ENCODE measurements around the gene FBLN7.
A peak's percentile ranks its signal among the peaks of the same experiment; 100 is the strongest.
"Not testable (repeated sequence)": the region's sequence is repeated elsewhere in the genome, so short reads cannot be mapped to it uniquely, and the experiment has no call there.

Gene FBLN7

DNA sequence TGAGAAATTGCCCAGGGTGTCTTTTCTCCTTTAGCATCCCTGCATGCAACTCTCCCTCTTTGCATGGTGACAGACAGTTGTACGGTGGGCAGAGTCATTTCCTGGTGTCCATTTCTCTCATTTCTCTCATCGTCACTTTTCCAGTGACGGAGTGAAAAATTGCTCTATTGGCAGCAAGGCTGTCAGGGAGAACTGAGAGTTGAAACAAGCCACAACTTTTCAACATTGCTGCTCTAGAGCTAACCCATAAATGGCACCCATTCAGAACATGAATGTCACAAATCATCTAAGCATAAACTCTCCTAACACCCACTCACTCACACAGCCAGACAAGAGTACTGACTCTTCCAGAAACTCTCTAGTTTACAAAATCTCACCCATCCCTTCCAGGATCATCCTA is 61.0 kb downstream of the FBLN7 start:
- no peak overlapping the region for H3K4me3 ChIP-seq (ENCODE audit: low read depth, low read length)
- DNase-seq (ENCODE audit: low read depth) = peak; percentile 12
- TF ChIP-seq CTCF (IDR thresholded peaks at IDR 0.05; ENCODE audit: insufficient read depth, low read depth, low read length, missing control alignments) = no peak

DNA sequence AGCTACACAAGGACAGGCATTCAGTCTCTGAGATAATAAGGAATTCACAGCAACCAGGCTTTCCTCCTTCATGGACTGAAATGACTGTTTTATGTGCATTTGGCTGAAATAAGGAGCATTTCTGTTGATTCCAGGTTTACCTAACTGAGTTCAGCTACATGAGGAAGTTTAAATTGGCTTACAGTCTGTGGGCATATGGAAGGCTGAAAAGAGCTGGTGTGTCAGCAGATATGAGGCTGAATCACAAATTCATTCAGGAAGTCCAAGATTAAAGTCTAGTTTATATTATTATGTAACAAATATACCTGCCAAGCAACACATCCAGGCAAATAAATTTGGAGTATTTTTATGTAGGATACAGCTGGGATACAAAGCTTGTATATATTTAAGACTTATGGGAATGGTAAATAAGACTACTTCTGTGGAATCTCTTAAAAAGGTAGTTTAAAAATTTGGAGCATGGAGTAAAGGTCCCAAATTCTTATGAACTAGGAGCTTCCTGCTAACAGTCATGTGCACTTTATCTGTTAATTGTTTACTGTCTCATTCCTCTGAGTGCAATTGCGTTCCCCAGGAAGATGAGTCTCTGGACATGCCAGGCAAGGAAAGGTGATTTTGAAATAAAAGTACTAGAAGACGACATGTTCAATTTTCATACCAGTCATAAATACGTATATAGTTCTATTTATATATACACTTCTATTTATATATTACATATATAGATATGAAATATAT is 63.7 kb downstream of the FBLN7 start:
- H3K4me3 ChIP-seq (ENCODE audit: low read depth, low read length) = no peak overlapping the region
- DNase-seq (ENCODE audit: low read depth) = no peak
- TF ChIP-seq CTCF (IDR thresholded peaks at IDR 0.05; ENCODE audit: insufficient read depth, low read depth, low read length, missing control alignments) = no peak

- no peak for DNase-seq (ENCODE audit: low read depth)
- TF ChIP-seq CTCF (IDR thresholded peaks at IDR 0.05; ENCODE audit: insufficient read depth, low read depth, low read length, missing control alignments) = no peak
- H3K4me3 ChIP-seq (ENCODE audit: low read depth, low read length) = no peak overlapping the region
Measured at GRCh38 chr2:112204411-112204810, 66.2 kb downstream of the FBLN7 start.

DNA sequence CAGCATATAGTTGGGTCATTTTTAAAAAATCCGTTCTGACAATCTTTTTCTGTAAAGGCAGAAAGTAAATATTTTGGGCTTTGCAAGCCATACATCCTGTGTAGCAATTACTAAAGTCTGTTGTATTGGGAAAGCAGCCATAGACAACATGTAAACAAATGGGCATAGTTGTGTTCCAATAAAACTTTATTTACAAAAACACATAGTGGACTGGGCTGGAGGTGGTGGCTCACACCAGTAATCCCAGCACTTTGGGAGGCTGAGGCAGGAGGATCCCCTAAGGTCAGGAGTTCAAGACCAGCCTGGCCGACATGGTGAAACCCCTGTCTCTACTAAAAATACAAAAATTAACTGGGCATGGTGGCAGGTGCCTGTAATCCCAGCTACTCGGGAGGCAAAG is 69.7 kb downstream of the FBLN7 start:
- H3K4me3 ChIP-seq (ENCODE audit: low read depth, low read length); DNase-seq (ENCODE audit: low read depth): not testable (repeated sequence)

- no peak for DNase-seq (ENCODE audit: low read depth)
- TF ChIP-seq CTCF (IDR thresholded peaks at IDR 0.05; ENCODE audit: insufficient read depth, low read depth, low read length, missing control alignments) = no peak
- H3K4me3 ChIP-seq (ENCODE audit: low read depth, low read length) = no peak overlapping the region
Measured at GRCh38 chr2:112216167-112216566, 78.0 kb downstream of the FBLN7 start.

DNA sequence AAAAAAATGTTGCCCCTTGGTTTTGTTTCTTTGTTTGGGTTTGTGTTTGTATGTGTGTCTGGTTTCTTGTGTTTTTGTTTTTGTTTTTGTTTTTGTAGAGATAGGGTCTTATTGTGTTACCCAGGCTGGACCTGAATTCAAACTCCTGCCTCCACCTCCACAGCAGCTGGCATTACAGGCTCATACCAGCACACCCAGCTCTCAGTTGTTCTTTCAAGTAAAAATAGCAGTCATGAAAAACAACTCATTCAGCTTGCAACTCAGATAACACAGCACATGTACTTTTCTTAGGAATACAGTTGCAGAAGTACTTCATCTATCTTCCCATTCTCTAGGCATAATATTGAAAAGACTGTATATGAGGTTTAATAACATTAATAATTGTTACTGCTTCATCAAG is 79.7 kb downstream of the FBLN7 start:
- no peak overlapping the region for H3K4me3 ChIP-seq (ENCODE audit: low read depth, low read length)
- no peak for TF ChIP-seq CTCF (IDR thresholded peaks at IDR 0.05; ENCODE audit: insufficient read depth, low read depth, low read length, missing control alignments)
- peak; percentile 7 for DNase-seq (ENCODE audit: low read depth)

DNA sequence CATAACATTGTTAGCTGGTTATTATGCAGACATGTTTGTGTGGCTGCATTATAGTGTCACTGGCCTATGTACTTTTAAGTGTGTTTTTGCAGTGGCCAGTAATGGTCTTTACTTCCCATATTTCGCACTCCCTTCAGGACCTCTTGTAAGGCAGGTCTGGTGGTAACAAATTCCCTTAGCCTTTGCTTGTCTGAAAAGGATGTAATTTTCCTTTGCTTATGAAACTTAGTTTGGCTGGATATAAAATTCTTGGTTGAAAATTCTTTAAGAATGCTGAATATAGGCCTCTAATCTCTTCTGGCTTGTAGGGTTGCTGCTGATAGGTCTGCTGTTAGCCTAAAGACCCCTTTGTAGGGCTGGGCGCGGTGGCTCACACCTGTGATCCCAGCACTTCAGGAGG is 82.0 kb downstream of the FBLN7 start:
- TF ChIP-seq CTCF (IDR thresholded peaks at IDR 0.05; ENCODE audit: insufficient read depth, low read depth, low read length, missing control alignments) = no peak
- H3K4me3 ChIP-seq (ENCODE audit: low read depth, low read length) = no peak overlapping the region
- no peak for DNase-seq (ENCODE audit: low read depth)

All from GM12865 (cell line).